DOHH2 (cell line): Measurements from ENCODE around the gene CP.

Experiments used
- CTCF ChIP-seq: fragments of 200-600 bp; sonication (generic); IDR thresholded peaks from one replicate; pipeline ENCODE4 v1.5.1; 2014; ENCODE audit warnings: antibody characterized with exemption, mild to moderate bottlenecking, low read depth, low read length; ENCODE audit not compliant: poor library complexity, severe bottlenecking
- EZH2phosphoT487 ChIP-seq: fragments of 200-600 bp; sonication (generic); IDR thresholded peaks from 2 replicates; pipeline ENCODE4 v1.6.1; 2017; ENCODE audit warnings: borderline replicate concordance, mild to moderate bottlenecking, antibody characterized with exemption, low read length, moderate library complexity, mixed read lengths

GRCh38 chr3:149235599-149236424 is 14.2 kb upstream of the CP start:
- TF ChIP-seq CTCF: no peak
- no peak for TF ChIP-seq EZH2phosphoT487
